Esophagus mucosa (tissue), 1 donor: Measurements from ENCODE around the gene OSTN. TPM values are rescaled to one million over a fixed set of nuclear protein-coding genes. Genes with fewer than 3 reads are reported as not detected.
"Not testable (repeated sequence)": the region's sequence is repeated elsewhere in the genome, so short reads cannot be mapped to it uniquely, and the experiment has no call there.

Experiments used
- ATAC-seq: fragments of 200-7000 bp; cut with Tn5 transposase; one replicate; pipeline ENCODE4 v1.9.1; 2020
- total RNA-seq: library from RNA; stranded (reverse); gene quantifications from one replicate; pipeline ENCODE4 v1.2.4, GENCODE V29; 2023
- donor health status: DM: yes; HTN: yes; CAD: no.

Gene OSTN
- not detected for total RNA-seq

GRCh38 chr3:191198932-191199331, at the start of gene OSTN:
Gene OSTN, plus strand, starts transcription at chr3:191199241. Its CDS starts 13,292 bp downstream, at chr3:191212533.
- no peak for ATAC-seq

- ATAC-seq, result no peak
Measured at GRCh38 chr3:191151653-191152052, 47.4 kb upstream of the OSTN start.

- ATAC-seq, result no peak
Measured at GRCh38 chr3:191154827-191155226, 44.2 kb upstream of the OSTN start.

- no peak for ATAC-seq
Measured at GRCh38 chr3:191158247-191158646, 40.8 kb upstream of the OSTN start.

GRCh38 chr3:191158815-191159214, 40.2 kb upstream of the OSTN start:
- ATAC-seq, result no peak

GRCh38 chr3:191165802-191166201, 33.2 kb upstream of the OSTN start:
- ATAC-seq, result no peak

- ATAC-seq, result no peak
Measured at GRCh38 chr3:191166368-191166767, 32.7 kb upstream of the OSTN start.

GRCh38 chr3:191169566-191169965, 29.5 kb upstream of the OSTN start:
- no peak for ATAC-seq

- no peak for ATAC-seq
Measured at GRCh38 chr3:191170097-191170496, 28.9 kb upstream of the OSTN start.

- no peak for ATAC-seq
Measured at GRCh38 chr3:191175102-191175501, 23.9 kb upstream of the OSTN start.

GRCh38 chr3:191176038-191176785, 22.8 kb upstream of the OSTN start:
- ATAC-seq, result no peak

- not testable (repeated sequence) for ATAC-seq
Measured at GRCh38 chr3:191185382-191185781, 13.7 kb upstream of the OSTN start.

GRCh38 chr3:191188246-191188645, 10.8 kb upstream of the OSTN start:
- ATAC-seq, result not testable (repeated sequence)

- ATAC-seq, result not testable (repeated sequence)
Measured at GRCh38 chr3:191192270-191192669, 6.8 kb upstream of the OSTN start.

GRCh38 chr3:191192941-191193340, 6.1 kb upstream of the OSTN start:
- no peak for ATAC-seq

GRCh38 chr3:191197761-191198306, 1.2 kb upstream of the OSTN start:
- ATAC-seq, result no peak

GRCh38 chr3:191198480-191198879, 561 bp upstream of the OSTN start:
- ATAC-seq, result no peak

- no peak for ATAC-seq
Measured at GRCh38 chr3:191210032-191210431, 11.0 kb downstream of the OSTN start.

GRCh38 chr3:191216510-191216909, 17.5 kb downstream of the OSTN start:
- no peak for ATAC-seq

- ATAC-seq, result no peak
Measured at GRCh38 chr3:191217301-191217700, 18.3 kb downstream of the OSTN start.

GRCh38 chr3:191220908-191221307, 21.9 kb downstream of the OSTN start:
- ATAC-seq, result no peak

- no peak for ATAC-seq
Measured at GRCh38 chr3:191221638-191222037, 22.6 kb downstream of the OSTN start.

GRCh38 chr3:191227541-191227940, 28.5 kb downstream of the OSTN start:
- ATAC-seq, result no peak

GRCh38 chr3:191234216-191234615, 35.2 kb downstream of the OSTN start:
- no peak for ATAC-seq
